T-helper 2 cell treated with Interferon-gamma antibody and Interleukin-4, amounts not matched to agents 100 ng/mL and 5 ng/mL, for 36 hours (primary cell): ENCODE measurements around the gene NR1H2. TPM values are rescaled to one million over a fixed set of nuclear protein-coding genes. Genes with fewer than 3 reads are reported as not detected.

Source experiments
- intact Hi-C: fragments of 100-400 bp; cut with micrococcal nuclease; formaldehyde crosslinking; loops from one replicate; pipeline ENCODE4 v1.15.1; 2023
- total RNA-seq: library from RNA; stranded (reverse); gene quantifications from 2 replicates; pipeline ENCODE4 v1.2.3, GENCODE V29; 2022

NR1H2 gene
- 63.5 and 64.3 TPM in 2 replicates for total RNA-seq

- intact Hi-C loops = loop anchor here (1.0 to 2.0 kb wide), 5 partner anchors 8 to 135 kb away; partner anchors contain the start of genes EMC10, GARIN5A, JOSD2 and KCNC3
Measured at GRCh38 chr19:50376166-50377050, at the start of gene NR1H2. TSS of gene NR1H2 (plus strand) at chr19:50376457. CDS start at chr19:50377606, 1,149 bp downstream.

DNA sequence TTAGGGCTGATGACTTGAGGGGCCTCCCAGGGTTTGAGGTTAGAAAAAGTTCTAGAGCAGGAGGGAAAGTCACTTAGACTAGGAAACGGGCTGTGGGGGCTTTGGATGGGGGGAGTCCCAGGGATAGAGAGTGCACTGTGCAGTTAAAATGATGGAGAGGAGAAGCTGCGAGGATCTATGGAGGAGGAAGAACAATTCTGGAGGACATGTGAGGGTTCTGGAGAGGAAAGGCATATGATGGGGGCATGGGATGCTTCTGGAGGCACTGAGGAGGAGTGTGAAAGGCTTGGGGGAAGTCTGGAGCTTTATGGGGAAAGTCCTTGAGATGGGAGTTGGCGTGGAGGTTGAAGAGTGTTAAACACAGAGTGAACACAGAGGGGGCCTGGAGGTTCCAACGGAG, 49.2 kb upstream of the NR1H2 start:
- intact Hi-C loops = loop anchor here (10.0 kb wide), 1 partner anchor 1378 kb away; no protein-coding TSS in a partner anchor

DNA sequence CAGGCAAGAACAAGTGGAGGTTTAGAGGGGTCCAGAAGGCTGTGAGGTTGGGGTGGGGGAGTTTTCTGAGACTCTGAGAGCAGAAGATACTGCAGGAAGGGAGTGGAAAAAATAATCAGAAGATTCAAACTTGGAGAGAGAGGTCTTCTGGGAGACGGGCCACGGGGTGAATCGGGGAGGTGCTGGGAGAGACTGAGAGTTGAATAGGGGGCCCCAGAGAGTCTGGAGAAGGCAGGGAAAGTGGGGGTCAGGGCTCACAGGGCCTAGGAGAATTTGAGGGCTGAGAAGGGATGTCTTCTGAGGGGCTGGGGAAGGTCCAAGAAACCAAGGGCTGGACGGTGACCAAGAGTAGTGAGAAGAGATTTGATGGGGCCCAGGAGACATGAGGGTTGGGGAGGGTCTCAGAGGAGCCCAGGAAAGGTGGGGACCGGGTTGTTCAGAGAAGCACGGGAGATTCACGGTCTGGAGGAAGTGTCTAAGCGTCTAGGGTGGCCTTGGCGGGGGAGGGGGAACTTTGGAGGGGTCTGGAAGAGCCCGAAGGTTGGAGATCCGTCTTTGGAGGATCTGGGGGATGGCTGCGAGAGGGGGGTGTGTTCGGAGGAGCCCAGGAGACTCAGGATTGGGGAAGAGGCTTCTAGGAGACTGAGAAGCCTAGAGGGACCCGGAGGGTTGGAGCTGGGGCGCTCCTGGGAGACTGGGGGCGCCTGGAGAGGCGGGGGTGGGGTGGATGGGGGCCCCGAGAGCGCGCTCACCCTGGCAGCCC, 48.6 kb upstream of the NR1H2 start:
- intact Hi-C loops = loop anchor here (2.0 to 10.0 kb wide), 2 partner anchors 49 to 1377 kb away; partner anchors contain the start of gene NR1H2

DNA sequence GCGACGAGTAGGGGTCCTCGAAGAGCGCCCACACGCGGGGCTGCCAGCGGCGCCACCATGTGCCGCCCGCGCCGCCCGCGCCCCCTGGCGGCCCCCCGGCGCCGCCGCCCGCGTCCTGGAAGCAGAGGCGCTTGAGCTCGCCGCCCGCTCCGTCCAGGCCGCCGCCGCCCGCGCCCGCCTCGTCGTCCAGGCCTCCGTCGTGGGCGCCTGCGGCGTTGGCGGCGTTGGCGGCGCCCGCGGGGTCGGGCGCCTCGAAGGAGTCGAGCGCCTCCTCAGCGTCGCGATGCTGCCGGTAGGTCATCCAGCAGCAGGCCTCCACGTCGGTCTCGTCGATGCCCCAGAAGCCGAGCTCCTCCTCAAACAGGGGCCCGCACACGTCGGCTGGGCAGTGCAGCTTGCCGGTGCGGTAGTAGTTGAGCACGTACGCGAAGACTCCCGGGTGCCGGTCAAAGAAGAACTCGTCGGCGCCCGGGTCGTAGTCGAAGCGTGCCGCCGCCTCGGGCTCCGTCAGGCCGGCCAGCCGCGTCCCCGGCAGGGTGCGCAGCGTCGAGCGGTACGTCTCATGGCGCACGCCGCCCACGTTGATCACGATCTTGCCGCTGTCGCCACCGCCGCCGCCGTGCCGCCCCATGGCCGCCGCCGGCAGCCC, 47.9 kb upstream of the NR1H2 start:
- intact Hi-C loops = loop anchor here (2.0 to 10.0 kb wide), 2 partner anchors 48 to 1376 kb away; partner anchors contain the start of gene NR1H2

- intact Hi-C loops = loop anchor here (2.0 to 10.0 kb wide), 2 partner anchors 48 to 1376 kb away; partner anchors contain the start of gene NR1H2
Measured at GRCh38 chr19:50328873-50329145, 47.4 kb upstream of the NR1H2 start.

DNA sequence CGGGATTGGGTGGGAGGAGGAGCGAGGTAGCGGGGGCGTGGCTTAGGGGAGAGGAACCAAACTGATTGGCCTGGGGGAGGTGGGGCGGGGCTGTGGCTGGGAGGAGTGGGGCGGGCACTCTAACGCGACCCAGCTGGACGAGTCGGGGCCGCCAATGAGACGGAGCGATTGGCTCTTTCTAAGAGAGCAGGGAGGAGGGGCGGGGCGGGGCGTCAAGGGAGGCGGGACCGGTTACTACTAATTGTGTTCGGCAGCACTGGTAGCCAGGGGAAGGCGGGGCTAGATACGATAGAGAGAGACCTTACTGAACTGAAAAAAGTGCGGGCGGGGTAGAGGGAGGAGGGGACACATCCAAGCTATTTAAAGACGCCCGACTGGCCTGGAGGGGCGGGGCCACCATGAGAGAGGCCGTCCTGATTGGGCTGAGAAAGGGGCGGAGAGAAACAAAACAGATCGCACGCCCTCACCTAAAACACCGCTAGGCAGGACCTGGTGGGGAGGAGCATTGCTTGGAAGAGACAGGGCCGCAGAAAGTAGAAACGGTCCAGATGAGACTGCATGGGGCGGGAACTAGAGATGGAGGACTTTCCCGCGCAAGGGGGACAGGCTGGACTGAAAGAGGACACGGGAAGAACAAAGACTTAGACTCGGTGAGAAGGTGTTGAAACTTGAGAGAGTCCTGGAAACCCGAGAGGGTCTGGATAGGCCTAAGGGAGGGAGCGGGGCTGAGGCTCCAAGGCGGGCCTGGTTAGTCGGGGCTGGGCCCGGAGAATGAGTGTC, 46.9 kb upstream of the NR1H2 start, which contains the start of gene KCNC3:
TSS of gene KCNC3 (minus strand) at position 232 of the 780 bp plus-strand sequence. CDS start 295 bp downstream, outside the sequence.
- intact Hi-C loops = loop anchor here (2.0 to 10.0 kb wide), 2 partner anchors 47 to 1375 kb away; partner anchors contain the start of gene NR1H2

- intact Hi-C loops = loop anchor here (2.0 to 10.0 kb wide), 3 partner anchors 47 to 1375 kb away; partner anchors contain the start of gene NR1H2
Measured at GRCh38 chr19:50329926-50330294, 46.3 kb upstream of the NR1H2 start.

- intact Hi-C loops = loop anchor here (10.0 kb wide), 1 partner anchor 474 kb away; no protein-coding TSS in a partner anchor
Measured at GRCh38 chr19:50330365-50331078, 45.7 kb upstream of the NR1H2 start.

DNA sequence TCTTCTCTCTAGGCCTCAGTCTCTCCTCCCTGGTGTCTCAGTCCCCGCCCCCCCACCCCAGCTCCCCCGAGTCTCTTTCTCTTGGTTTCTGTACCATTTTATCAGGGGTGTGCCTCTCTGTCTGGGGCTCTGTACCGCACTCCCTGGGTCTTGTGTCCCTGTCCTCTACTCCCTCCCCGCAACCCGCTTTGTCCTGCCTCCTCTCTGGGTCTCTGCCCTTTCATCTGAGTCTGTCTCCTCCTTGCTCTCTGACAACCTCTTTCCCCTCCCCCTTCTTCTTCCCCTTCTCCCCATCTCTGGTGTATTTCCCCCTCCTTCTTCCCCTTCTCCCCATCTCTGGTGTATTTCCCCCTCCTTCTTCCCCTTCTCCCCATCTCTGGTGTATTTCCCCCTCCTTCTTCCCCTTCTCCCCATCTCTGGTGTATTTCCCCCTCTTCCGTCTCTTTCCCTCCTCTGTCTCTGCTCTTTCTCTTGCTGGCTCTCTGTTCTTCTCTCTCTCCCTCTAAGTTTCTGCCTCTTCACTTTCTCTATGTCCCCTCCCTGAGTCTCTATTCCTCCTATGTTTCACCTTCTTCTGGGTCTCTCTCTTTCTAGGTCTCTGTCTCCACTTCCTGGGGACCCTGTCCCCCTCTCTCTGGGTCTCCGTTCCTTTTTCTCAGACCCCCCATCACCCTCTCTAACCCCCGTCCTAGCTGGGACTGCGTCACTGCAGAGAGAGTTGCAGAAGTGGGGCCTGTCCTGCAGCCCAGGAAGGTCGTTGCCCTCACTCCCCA, 44.9 kb upstream of the NR1H2 start:
- intact Hi-C loops = loop anchor here (10.0 kb wide), 1 partner anchor 473 kb away; no protein-coding TSS in a partner anchor

DNA sequence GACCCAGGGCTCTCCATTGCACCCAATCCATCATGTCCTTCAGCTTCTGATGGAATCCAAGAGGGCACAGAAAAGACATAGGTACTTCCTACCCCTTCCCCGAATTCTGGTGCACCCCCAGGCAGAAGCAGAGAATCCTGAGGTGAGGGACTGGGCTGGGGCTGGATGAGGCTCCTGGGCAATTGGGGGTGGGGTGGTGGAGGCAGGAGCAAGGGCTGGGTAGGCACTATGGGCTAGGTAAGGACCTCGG, 44.3 kb upstream of the NR1H2 start:
- intact Hi-C loops = loop anchor here (10.0 kb wide), 1 partner anchor 473 kb away; no protein-coding TSS in a partner anchor

DNA sequence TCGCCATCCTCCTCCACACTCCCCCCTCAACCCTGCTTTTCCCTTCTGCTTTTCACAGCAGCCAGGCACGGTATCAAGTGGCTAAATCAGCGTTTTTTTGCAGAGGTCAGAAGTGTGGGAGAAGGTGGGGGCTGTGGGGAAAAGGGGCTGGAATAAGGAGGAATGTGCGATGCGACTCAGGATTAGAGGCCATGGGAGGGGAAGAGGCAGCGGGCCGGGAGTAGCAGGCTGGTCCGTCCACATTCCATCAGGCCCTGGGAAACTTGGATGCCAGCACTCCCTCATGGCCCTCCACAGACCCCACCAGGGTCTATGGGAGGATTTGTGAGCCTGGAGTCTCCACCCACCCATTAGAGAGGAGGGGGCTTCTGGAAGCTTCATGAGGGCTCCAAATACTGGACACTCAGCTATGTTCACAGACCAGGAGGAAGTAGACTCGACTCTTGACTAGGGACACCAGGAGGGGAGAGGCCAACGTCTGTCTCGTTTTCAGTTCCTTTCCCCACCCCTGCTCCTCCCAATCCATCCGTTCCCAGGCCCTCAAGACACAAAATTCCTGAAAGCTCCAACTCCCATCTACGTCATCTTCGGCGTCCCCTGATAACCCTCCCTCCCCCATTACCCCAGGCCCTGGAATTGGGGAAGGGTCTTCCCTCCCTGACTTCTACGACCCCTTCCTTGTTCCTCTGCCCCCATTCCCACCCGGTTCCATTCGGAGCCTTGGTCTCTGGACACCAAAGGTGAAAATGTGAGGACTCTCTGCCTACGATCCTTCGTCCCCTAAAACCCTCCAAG, 43.8 kb upstream of the NR1H2 start:
- intact Hi-C loops = loop anchor here (1.0 to 10.0 kb wide), 4 partner anchors 25 to 472 kb away; partner anchors contain the start of genes JOSD2 and POLD1

- intact Hi-C loops = loop anchor here (1.0 to 10.0 kb wide), 4 partner anchors 24 to 472 kb away; partner anchors contain the start of genes JOSD2 and POLD1
Measured at GRCh38 chr19:50333235-50333736, 43.0 kb upstream of the NR1H2 start.

- intact Hi-C loops = loop anchor here (1.0 to 10.0 kb wide), 4 partner anchors 23 to 471 kb away; partner anchors contain the start of genes JOSD2 and POLD1
Measured at GRCh38 chr19:50333737-50334617, 42.3 kb upstream of the NR1H2 start.

DNA sequence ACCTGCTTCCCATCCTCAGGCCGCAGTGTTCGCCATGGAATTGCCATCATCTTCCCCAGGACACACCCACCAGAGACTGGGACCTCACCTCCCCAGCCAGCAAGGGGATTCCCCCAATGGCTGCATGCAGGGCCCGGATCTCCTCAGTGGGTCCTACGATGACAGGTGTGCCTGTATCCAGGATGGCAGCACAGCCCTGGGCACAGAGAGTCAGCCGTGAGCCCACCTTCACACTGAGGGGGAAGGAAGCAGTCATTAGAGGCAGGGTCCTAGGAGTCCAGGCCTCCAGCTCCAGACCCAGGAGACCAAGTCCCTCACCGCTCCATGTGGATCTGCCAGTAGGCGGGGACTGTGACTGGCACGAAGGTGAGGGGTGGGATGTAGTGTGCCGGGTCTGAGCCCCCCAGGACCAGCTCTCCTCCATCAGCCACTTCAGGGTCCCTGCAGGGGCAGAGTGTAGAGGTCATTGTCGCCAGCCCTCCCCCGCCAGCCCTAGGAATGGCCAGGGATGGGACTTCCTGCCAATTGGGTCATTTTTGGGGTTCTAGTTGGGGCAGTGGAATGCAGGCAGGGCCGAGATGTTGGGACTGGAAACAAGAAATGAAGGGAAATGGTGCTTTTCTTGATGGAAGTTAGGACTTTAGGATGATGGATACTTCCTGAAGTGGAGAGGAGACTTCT, 41.4 kb upstream of the NR1H2 start:
- intact Hi-C loops = loop anchor here (10.0 kb wide), 1 partner anchor 470 kb away; no protein-coding TSS in a partner anchor

GRCh38 chr19:50337031-50337430, 39.2 kb upstream of the NR1H2 start:
- intact Hi-C loops = loop anchor here (10.0 kb wide), 1 partner anchor 468 kb away; no protein-coding TSS in a partner anchor

- intact Hi-C loops = no loop called here
Measured at GRCh38 chr19:50340331-50340730, 35.9 kb upstream of the NR1H2 start.
